Measurements from ENCODE around the gene ABCA4.

ABCA4 gene

GRCh38 chr1:94036730-94037129 is 84.2 kb downstream of the ABCA4 start:
- in situ Hi-C loops (cut with HindIII; ENCODE audit: low sequenced_read_pairs), result loop anchor here (5.0 kb wide), 1 partner anchor 41 kb away; no protein-coding TSS in a partner anchor

- in situ Hi-C loops (cut with HindIII; ENCODE audit: low sequenced_read_pairs), result no loop called here
These were observed 87.1 kb downstream of the ABCA4 start for GRCh38 chr1:94033849-94034248.

GRCh38 chr1:94032637-94033036 is 88.3 kb downstream of the ABCA4 start:
- in situ Hi-C loops (cut with HindIII; ENCODE audit: low sequenced_read_pairs), result no loop called here

GRCh38 chr1:94031591-94031990 is 89.4 kb downstream of the ABCA4 start:
- in situ Hi-C loops (cut with HindIII; ENCODE audit: low sequenced_read_pairs), result no loop called here

GRCh38 chr1:94031154-94031553 is 89.8 kb downstream of the ABCA4 start:
- in situ Hi-C loops (cut with HindIII; ENCODE audit: low sequenced_read_pairs), result no loop called here

- in situ Hi-C loops (cut with HindIII; ENCODE audit: low sequenced_read_pairs), result loop anchor here (5.0 to 10.0 kb wide), 2 partner anchors 37 to 115 kb away; no protein-coding TSS in a partner anchor
These were observed 91.6 kb downstream of the ABCA4 start for GRCh38 chr1:94029130-94029993.

GRCh38 chr1:94027721-94028515 is 93.0 kb downstream of the ABCA4 start:
- in situ Hi-C loops (cut with HindIII; ENCODE audit: low sequenced_read_pairs), result loop anchor here (5.0 to 10.0 kb wide), 2 partner anchors 36 to 117 kb away; no protein-coding TSS in a partner anchor

- in situ Hi-C loops (cut with HindIII; ENCODE audit: low sequenced_read_pairs), result loop anchor here (5.0 to 10.0 kb wide), 2 partner anchors 34 to 118 kb away; no protein-coding TSS in a partner anchor
These were observed 94.1 kb downstream of the ABCA4 start for GRCh38 chr1:94026619-94027380.

GRCh38 chr1:94025383-94026340 is 95.3 kb downstream of the ABCA4 start:
- in situ Hi-C loops (cut with HindIII; ENCODE audit: low sequenced_read_pairs), result loop anchor here (5.0 to 10.0 kb wide), 2 partner anchors 33 to 119 kb away; no protein-coding TSS in a partner anchor

- in situ Hi-C loops (cut with HindIII; ENCODE audit: low sequenced_read_pairs), result loop anchor here (5.0 to 10.0 kb wide), 2 partner anchors 121 to 338 kb away; no protein-coding TSS in a partner anchor
These were observed 96.7 kb downstream of the ABCA4 start for GRCh38 chr1:94024104-94024792.

- in situ Hi-C loops (cut with HindIII; ENCODE audit: low sequenced_read_pairs), result loop anchor here (5.0 to 10.0 kb wide), 2 partner anchors 122 to 340 kb away; no protein-coding TSS in a partner anchor
These were observed 98.3 kb downstream of the ABCA4 start for GRCh38 chr1:94022471-94023189.

- in situ Hi-C loops (cut with HindIII; ENCODE audit: low sequenced_read_pairs), result loop anchor here (5.0 to 10.0 kb wide), 2 partner anchors 124 to 341 kb away; no protein-coding TSS in a partner anchor
These were observed 100.0 kb downstream of the ABCA4 start for GRCh38 chr1:94020764-94021579.

- in situ Hi-C loops (cut with HindIII; ENCODE audit: low sequenced_read_pairs), result no loop called here
These were observed 101.6 kb downstream of the ABCA4 start for GRCh38 chr1:94019327-94019726.

- in situ Hi-C loops (cut with HindIII; ENCODE audit: low sequenced_read_pairs), result no loop called here
These were observed 103.7 kb downstream of the ABCA4 start for GRCh38 chr1:94017155-94017829.

GRCh38 chr1:94015489-94015817 is 105.5 kb downstream of the ABCA4 start:
- in situ Hi-C loops (cut with HindIII; ENCODE audit: low sequenced_read_pairs), result no loop called here

GRCh38 chr1:94014635-94015488 is 106.1 kb downstream of the ABCA4 start:
- in situ Hi-C loops (cut with HindIII; ENCODE audit: low sequenced_read_pairs), result no loop called here
